ENCODE measurements around the gene R3HCC1L. TPM values are rescaled to one million over a fixed set of nuclear protein-coding genes. Genes with fewer than 3 reads are reported as not detected.

The R3HCC1L gene
- total RNA-seq: 10 to 100 TPM in 6 of 9 donors, 1 to 10 TPM in 3; 6.5 to 24.3 (median 10.1) TPM
- 10 to 100 TPM in 1 of 3 donors, 1 to 10 TPM in 2; 6.7 to 14.7 (median 7.2) TPM for polyA plus RNA-seq
- long read RNA-seq, donor 1: 0 reads
- long read RNA-seq, donor 2, partial matches to known transcripts: 0 of 1 reads
- long read RNA-seq, donor 2, other reads (novel, unspliced or antisense): 0 of 1 reads
- long read RNA-seq, donor 3: 0 reads
- long read RNA-seq, donor 4, partial matches to known transcripts: 3 of 5 reads
- long read RNA-seq, donor 4, other reads (novel, unspliced or antisense): 2 of 5 reads
- long read RNA-seq, donor 5, partial matches to known transcripts: 1 of 11 reads
- long read RNA-seq, donor 5, other reads (novel, unspliced or antisense): 8 of 11 reads
- long read RNA-seq, donor 6, partial matches to known transcripts: 0 of 6 reads
- long read RNA-seq, donor 6, other reads (novel, unspliced or antisense): 6 of 6 reads
- long read RNA-seq, donor 7: 0 reads
- long read RNA-seq, donor 8: 0 reads
- long read RNA-seq, donor 9, partial matches to known transcripts: 0 of 1 reads
- long read RNA-seq, donor 9, other reads (novel, unspliced or antisense): 0 of 1 reads
- long read RNA-seq, donor 10: 0 reads

DNA sequence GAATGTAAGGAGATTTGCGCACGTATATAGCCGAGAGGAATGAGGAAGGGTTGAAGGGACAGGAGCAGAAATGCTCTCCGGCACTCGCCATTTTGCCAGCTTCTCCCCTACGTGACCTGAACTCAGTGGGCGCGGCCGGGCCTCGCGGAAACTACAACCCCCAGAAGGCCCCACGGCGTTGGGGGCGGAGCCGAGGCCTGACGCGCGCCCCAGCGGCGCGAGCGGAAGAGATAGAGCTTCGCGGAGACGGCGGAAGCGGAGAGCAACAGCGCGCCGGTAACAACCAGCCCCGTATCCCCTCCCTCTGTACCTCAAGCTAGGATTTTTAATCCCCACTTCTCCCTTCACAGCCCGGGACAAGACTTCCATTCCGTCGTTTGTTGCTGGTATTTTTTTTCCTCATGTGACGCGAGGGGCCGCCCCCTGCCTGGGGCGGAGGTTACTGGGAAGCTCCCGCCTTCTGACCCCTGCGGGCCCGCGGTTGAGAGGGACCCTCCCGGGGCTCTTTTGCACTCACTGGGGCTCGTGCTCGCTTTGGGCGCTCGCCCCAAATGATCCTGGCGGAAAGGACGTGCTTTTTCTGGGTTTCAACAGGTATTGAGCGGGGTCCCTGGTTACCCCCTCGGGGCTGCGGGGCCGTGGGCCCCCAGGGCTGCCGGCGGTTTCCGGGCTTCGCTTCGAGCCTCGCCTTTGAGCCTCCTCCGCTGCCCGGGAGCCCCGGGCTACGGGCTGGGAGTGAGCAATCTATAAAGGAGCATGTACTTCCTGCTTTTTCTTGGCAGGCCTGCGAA lies at the start of gene R3HCC1L:
Gene R3HCC1L (plus strand): TSS at position 227 of the 791 bp plus-strand sequence. CDS start 73,458 bp downstream, outside the sequence.
- H3K9me3 ChIP-seq (replicated peaks in 1 of 3): no peaks in the 10 kb centered on the region
- no peaks in the 10 kb centered on the region for H3K27me3 ChIP-seq
- peak; percentile 89 to 94 (median 92) for DNase-seq
- TF ChIP-seq, protein P1, sequence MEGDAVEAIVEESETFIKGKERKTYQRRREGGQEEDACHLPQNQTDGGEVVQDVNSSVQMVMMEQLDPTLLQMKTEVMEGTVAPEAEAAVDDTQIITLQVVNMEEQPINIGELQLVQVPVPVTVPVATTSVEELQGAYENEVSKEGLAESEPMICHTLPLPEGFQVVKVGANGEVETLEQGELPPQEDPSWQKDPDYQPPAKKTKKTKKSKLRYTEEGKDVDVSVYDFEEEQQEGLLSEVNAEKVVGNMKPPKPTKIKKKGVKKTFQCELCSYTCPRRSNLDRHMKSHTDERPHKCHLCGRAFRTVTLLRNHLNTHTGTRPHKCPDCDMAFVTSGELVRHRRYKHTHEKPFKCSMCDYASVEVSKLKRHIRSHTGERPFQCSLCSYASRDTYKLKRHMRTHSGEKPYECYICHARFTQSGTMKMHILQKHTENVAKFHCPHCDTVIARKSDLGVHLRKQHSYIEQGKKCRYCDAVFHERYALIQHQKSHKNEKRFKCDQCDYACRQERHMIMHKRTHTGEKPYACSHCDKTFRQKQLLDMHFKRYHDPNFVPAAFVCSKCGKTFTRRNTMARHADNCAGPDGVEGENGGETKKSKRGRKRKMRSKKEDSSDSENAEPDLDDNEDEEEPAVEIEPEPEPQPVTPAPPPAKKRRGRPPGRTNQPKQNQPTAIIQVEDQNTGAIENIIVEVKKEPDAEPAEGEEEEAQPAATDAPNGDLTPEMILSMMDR (IDR thresholded peaks at IDR 0.05): no peak
- peak; percentile 84 to 87 for TF ChIP-seq POLR2A (IDR thresholded peaks at IDR 0.05)
- intact Hi-C loops (cut with DNase I): no loop called here
- peaks cover 6 to 46% of the 10 kb centered on the region in 2 donors for H3K4me1 ChIP-seq (replicated peaks in 1 of 2)
- WGBS, 4 donors: 0 to 1% (median 0%) methylated on average over 26 to 64 of the region's 64 CpGs
- no peaks in the 10 kb centered on the region for H3K36me3 ChIP-seq (replicated peaks in 1 of 2)
- H3K4me3 ChIP-seq: peak within 1 kb of the TSS; percentile 37 to 98 (median 64)
- H3K27ac ChIP-seq: peak within 1 kb of the TSS in 4 of 5 donors; percentile 85 to 92 (median 87)

DNA sequence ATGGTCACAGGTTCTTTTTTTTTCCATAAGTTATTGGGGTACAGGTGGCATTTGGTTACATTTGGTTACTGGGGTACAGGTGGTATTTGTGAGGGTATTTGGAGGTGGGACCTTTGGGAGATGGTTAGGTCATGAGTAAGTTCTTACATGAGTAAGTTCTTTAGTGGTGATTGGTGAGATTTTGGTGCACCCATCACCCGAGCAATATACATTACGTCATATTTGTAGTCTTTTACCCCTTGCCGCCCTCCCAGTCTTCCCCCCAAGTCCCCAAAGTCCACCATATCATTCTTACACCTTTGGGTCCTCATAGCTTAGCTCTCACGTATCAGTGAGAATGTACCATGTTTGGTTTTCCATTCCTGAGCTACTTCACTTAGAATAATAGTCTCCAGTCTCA lies 49.2 kb upstream of the R3HCC1L start:
- H3K4me1 ChIP-seq (replicated peaks in 1 of 2): no peaks in the 10 kb centered on the region
- H3K27me3 ChIP-seq: no peaks in the 10 kb centered on the region
- intact Hi-C loops (cut with DNase I): no loop called here
- no peak for DNase-seq
- H3K36me3 ChIP-seq (replicated peaks in 1 of 2): no peaks in the 10 kb centered on the region
- H3K9me3 ChIP-seq (replicated peaks in 1 of 3): no peaks in the 10 kb centered on the region
- no peak overlapping the region for H3K27ac ChIP-seq
- 73 to 83% (median 73%) methylated on average over 4 of the region's 4 CpGs for WGBS, 4 donors
- TF ChIP-seq, protein P1 (IDR thresholded peaks at IDR 0.05): no peak
- no peak for TF ChIP-seq POLR2A (IDR thresholded peaks at IDR 0.05)
- H3K4me3 ChIP-seq: no peak overlapping the region

DNA sequence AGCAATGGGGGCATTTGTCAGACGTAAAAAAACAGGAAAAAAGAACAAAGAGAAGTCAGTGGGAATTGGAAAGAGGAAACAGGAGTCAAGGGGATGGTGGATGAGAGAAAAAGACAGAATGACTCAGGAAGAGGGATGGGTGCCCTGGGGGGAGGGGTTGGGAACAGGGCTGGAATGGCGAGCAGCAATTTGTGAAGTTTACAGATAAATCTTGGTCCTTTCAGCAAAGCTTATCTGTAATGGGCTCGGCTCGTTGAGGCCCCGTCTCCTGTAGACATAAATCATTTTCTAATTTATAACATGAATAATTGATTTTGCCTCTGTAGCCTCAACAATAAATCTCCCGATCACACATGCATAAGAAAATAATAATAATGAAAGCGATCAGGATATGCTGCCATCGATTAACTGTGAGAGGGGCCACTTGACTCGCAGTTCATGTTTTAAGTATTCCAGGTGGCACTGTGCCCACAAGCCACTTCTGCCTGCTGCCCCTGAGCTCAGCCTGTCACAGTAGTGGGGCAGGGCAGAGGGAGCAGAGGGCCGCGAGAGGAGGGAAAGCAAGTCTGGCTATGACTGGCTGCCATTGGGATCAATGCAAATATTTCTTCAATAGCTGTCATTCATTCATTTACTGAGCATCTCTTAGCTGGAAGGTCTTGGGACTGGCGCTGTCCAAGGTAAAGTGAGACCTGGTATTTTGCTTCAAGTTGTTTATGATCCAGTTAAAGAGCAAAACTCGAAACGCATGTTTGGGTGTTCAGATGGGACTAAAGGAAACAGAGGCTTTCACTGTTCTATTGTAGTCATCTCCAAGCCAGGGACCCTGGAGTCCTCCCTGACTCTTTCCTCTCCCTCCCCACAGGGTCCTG lies 47.4 kb upstream of the R3HCC1L start:
- H3K4me3 ChIP-seq: no peak overlapping the region
- DNase-seq: no peak
- intact Hi-C loops (cut with DNase I): no loop called here
- 40 to 43% (median 42%) methylated on average over 14 of the region's 14 CpGs for WGBS, 4 donors
- no peaks in the 10 kb centered on the region for H3K36me3 ChIP-seq (replicated peaks in 1 of 2)
- TF ChIP-seq, protein P1 (IDR thresholded peaks at IDR 0.05): no peak
- TF ChIP-seq POLR2A (IDR thresholded peaks at IDR 0.05): no peak
- no peaks in the 10 kb centered on the region for H3K27me3 ChIP-seq
- H3K27ac ChIP-seq: no peak overlapping the region
- no peaks in the 10 kb centered on the region for H3K9me3 ChIP-seq (replicated peaks in 1 of 3)
- no peaks in the 10 kb centered on the region for H3K4me1 ChIP-seq (replicated peaks in 1 of 2)
